HPDE6-E6E7 (cell line): ENCODE measurements around the gene RAB44.
"Not testable (repeated sequence)": the region's sequence is repeated elsewhere in the genome, so short reads cannot be mapped to it uniquely, and the experiment has no call there.

Experiments
- DNase-seq: peaks from one replicate; pipeline ENCODE4 v3.0.0; 2011; ENCODE audit warnings: missing footprints; ENCODE audit errors: extremely low spot score

RAB44 gene

DNA sequence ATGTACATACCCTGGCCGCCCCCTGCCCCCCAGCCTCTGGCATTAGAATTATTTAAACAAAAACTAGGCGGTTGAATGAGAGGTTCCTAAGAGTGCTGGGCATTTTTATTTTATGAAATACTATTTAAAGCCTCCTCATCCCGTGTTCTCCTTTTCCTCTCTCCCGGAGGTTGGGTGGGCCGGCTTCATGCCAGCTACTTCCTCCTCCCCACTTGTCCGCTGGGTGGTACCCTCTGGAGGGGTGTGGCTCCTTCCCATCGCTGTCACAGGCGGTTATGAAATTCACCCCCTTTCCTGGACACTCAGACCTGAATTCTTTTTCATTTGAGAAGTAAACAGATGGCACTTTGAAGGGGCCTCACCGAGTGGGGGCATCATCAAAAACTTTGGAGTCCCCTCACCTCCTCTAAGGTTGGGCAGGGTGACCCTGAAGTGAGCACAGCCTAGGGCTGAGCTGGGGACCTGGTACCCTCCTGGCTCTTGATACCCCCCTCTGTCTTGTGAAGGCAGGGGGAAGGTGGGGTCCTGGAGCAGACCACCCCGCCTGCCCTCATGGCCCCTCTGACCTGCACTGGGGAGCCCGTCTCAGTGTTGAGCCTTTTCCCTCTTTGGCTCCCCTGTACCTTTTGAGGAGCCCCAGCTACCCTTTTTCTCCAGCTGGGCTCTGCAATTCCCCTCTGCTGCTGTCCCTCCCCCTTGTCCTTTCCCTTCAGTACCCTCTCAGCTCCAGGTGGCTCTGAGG lies 11.5 kb upstream of the RAB44 start:
- no peak for DNase-seq

- DNase-seq: no peak
Observed at GRCh38 chr6:36686668-36687513, 10.7 kb upstream of the RAB44 start.

DNA sequence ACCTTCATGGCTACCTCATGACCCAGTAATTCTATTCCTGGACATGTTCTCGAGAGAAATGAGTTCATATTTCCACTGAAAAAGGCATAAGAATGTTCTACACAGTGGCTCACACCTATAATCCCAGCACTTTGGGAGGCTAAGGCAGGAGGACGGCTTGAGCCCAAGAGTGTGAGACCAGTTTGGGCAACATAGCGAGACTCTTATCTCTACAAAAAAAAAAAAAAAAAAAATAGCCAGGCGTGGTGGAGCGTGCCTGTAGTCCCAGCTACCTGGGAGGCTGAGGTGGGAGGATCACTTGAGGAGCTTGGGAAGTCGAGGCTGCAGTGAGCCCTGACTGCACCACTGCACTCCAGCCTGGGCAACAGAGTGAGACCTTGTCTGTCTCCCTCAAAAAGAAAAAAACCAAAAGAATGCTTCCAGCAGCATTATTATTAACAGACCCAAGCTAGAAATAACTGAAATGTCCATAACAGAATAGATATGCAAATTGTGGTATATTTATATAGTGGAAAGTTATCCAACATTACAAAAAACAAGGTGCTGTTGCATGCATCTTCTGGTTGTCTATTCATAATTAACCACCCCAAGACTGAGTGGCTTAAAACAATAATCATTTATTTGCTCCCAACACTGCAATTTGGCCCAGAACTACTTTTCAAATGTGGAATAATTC lies 9.4 kb upstream of the RAB44 start:
- no peak for DNase-seq

DNA sequence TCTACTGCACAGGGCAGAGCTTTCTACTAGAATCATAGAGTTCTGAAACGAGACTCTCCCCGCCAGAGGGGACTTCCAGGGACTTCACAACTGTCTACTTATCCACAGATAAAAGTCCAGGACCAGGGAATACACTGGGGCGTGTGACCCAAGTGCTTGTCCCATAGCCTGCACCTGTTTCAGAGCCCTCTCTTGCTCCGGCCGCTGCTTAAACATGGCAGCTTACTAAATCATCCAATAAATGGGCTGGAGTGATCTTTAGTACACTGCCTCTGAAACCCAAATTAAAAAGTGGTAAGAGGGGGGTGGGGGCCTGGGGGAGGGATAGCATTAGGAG lies 8.9 kb upstream of the RAB44 start:
- DNase-seq: no peak

DNA sequence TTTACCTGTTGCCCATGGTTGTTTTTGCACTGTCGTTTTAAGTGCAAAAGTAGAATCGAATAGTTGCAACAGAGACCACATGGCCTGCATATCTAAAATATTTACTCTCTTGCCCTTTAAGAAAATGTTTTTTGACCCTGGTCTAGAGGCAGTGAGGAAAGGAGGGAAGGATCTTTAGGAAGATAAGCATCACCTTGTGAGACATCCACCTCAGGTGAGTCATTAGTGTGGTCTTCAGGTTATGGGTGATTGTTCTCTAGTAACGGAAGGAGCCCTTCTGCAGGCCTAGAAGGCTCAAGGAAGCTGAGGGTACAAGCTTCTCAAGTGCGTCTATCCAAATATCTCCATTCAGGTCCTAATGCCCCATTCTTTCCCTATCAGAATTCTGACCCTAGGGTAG lies 6.6 kb upstream of the RAB44 start:
- no peak for DNase-seq

DNA sequence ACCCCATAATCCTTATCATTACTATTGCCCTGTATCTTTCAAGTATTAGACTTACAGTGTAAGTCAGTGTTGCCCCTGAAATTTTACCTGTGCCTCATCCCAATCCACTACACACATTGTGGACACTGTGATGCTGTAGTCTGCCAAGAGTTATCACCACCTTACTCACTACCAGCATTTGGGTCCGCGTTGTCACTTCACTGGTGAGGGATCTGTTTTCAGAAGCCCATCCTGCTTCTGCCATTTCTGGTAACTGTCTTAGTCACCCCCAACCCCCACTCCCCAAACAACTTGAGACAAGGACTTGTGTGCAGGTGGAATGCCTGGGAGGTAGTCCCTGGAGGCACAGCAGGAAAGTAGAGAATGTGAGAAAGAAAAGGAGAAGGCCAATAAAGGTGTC lies 6.0 kb upstream of the RAB44 start:
- DNase-seq: no peak

- no peak for DNase-seq
Observed at GRCh38 chr6:36692220-36692619, 5.4 kb upstream of the RAB44 start.

- DNase-seq: no peak
Observed at GRCh38 chr6:36692861-36693702, 4.5 kb upstream of the RAB44 start.

GRCh38 chr6:36694616-36695015 lies 3.0 kb upstream of the RAB44 start:
- DNase-seq: no peak

GRCh38 chr6:36695414-36695813 lies 2.2 kb upstream of the RAB44 start:
- DNase-seq: no peak

DNA sequence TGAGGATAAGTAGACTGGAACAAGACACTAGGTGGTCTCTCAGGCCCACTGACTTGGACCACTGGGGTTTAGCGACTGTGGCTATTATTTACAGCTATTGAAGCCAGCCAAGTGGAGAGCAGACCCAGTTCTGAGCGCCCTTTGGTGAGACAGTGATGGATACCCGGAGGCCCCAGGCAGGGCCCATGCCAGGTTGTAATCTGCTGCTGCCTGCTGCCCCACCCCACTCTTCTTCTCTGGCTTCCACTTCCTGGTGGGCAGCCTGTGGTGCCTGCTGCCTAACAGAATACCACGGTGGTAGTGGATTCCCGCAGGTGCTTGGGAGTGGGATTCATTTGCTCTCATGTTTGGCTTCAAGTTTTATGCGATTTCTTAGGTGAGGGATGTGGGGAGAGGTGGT lies 570 bp downstream of the RAB44 start:
- no peak for DNase-seq

GRCh38 chr6:36698871-36699271 lies 1.2 kb downstream of the RAB44 start:
- DNase-seq: no peak

GRCh38 chr6:36699348-36699747 lies 1.7 kb downstream of the RAB44 start:
- DNase-seq: no peak

- DNase-seq: no peak
Observed at GRCh38 chr6:36700071-36700812, 2.6 kb downstream of the RAB44 start.

- DNase-seq: no peak
Observed at GRCh38 chr6:36700831-36701230, 3.2 kb downstream of the RAB44 start.

DNA sequence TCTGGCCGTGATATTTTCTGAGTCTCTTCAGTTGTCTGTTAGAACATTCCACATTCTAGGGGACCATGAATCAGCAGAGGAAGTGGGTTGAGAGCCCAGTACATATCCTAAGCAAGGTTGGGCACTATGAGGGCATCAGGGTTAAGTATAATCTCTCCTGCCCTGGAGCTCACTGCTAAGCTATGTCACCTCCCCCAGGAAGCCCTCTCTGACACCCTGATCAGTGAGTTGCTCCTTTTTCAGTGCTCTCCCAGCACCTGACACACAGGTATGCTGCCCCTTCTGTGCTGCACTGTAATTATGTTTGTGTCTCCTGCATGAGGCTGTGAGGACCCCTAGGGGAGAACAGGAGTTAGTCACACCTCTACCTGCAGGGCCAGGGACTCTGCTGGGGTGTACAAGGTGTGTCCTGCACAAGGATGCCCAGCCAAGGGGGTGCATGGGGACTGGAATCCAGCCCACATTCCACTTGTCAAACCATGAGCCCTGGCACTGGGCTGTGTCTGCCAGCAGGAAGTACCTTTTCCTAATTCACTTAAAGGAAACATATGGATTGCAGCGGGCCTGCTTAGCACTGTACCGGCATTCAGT lies 3.9 kb downstream of the RAB44 start:
- no peak for DNase-seq

DNA sequence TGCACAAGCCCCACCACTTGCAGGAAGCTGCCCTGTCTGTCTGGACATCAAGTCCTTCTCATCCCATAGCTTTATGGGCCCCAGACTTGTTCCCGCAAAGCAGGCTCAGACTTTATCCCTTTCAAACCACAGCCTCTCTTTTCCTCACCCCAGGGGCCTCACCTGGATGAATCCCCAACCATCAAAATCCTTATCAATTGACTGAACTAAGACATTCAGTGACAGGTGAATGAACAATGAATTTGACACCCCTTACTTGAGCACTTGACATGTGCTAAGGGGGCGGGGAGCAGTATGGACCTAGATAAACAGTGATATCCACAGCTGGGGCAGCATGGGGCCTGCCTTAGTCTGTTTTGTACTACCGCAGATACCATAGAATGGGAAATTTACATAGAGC lies 5.0 kb downstream of the RAB44 start:
- DNase-seq: no peak

DNA sequence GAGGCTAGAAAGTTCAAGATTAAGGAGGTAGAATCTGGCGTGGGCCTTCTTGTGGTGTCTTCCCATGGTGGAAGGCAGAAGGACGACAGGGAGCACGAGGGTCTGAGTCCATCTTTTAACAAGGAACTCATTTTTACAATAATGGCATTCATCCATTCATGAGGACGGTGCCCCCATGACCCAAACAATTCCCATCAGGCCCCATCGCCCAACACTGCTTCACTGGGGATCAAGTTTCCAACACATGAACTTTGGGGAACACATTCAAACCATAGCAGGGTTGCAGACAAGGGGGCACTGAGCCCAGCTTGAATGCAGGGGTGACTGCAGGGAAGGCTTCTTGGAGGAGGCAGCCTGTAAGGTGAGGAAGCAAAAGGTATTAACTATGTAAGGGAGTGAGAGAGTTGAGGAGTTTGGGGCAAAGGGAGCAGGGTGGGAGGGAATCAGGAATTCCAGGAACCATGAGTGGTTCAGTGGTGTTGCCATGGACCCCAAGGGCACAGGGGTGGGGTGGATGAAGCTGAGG lies 5.5 kb downstream of the RAB44 start:
- DNase-seq: no peak

DNA sequence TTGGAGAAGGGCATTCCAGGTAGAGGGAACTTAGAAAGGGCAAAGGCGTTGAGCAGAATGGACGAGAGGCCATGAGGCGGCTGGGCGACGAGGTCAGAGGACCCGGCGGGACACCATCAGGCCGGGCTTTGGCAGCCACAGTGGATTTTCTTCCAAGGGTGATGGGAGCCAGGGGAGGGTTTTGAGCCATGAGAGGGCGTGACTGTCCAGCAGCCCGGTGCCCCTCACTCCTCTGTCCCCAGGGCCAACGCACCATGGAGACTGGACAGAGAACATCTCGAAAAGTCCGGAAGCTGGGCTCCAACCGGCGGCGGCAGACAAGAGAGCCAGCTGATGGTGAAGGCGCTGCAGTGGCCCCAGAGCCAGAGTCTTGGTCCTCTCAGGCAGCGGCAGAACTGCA lies 6.4 kb downstream of the RAB44 start:
- no peak for DNase-seq

DNA sequence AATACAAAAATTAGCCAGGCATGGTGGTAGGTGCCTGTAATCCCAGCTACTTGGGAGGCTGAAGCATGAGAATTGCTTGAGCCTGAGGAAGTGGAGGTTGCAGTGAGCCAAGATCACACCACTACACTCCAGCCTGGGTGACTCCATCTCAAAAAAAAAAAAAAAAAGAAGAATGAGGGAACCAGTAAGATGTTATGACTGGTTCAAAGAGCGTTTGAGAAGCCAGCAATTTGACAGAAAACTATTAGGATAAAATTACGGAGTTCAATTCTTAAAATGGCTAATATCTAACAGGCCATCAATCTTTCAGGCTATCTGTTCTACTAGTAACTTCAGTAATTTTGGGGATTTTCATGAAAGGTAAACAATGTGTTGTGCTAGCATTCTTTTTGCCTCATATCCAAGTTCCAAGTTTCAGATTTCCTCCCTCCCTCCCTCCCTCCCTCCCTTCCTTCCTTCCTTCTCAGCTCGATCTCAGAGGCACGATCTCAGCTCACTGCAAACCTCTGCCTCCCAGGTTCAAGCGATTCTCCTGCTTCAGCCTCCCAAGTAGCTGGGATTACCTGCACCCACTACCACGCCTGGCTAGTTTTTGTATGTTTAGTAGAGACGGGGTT lies 7.4 kb downstream of the RAB44 start:
- not testable (repeated sequence) for DNase-seq
